MM.1S (cell line): ENCODE results near the gene SLC27A4.

Experiments
- DNase-seq: peaks from one replicate; pipeline ENCODE4 v3.0.0-alpha.2; 2015
- H2AFZ ChIP-seq: fragments of 300-600 bp; sonication (generic); 2 replicates; pipeline ENCODE4 v1.6.0; 2016; ENCODE audit warnings: antibody characterized with exemption, low read length
- H3F3A ChIP-seq: fragments of 300-600 bp; sonication (generic); 2 replicates; pipeline ENCODE4 v1.6.1; 2016; ENCODE audit warnings: mild to moderate bottlenecking, antibody characterized with exemption, low read length, moderate library complexity, mixed read lengths; ENCODE audit not compliant: insufficient read depth
- H3K27ac ChIP-seq: fragments of 300-600 bp; sonication (generic); 2 replicates; pipeline ENCODE4 v1.5.1; 2016; ENCODE audit warnings: mild to moderate bottlenecking, low read length
- H3K27me3 ChIP-seq: fragments of 300-600 bp; sonication (generic); replicated peaks from 2 replicates; pipeline ENCODE4 v1.6.0; 2016; ENCODE audit warnings: low read length; ENCODE audit not compliant: insufficient read depth
- H3K36me3 ChIP-seq: fragments of 300-600 bp; sonication (generic); replicated peaks from 2 replicates; pipeline ENCODE4 v1.6.1; 2016; ENCODE audit warnings: mild to moderate bottlenecking, low read length, mixed read lengths; ENCODE audit not compliant: insufficient read depth
- H3K4me1 ChIP-seq: fragments of 300-600 bp; sonication (generic); 2 replicates; pipeline ENCODE4 v1.6.1; 2016; ENCODE audit warnings: low read length, mixed read lengths
- H3K4me2 ChIP-seq: fragments of 300-600 bp; sonication (generic); 2 replicates; pipeline ENCODE4 v1.6.0; 2016; ENCODE audit warnings: low read depth, low read length
- H3K4me3 ChIP-seq: fragments of 300-600 bp; sonication (generic); 2 replicates; pipeline ENCODE4 v1.5.1; 2016; ENCODE audit warnings: low read length, mixed read lengths
- H3K79me2 ChIP-seq: fragments of 300-600 bp; sonication (generic); 2 replicates; pipeline ENCODE4 v1.6.1; 2016; ENCODE audit warnings: mixed run types, low read length, mixed read lengths
- H3K9ac ChIP-seq: fragments of 300-600 bp; sonication (generic); 2 replicates; pipeline ENCODE4 v1.6.1; 2016; ENCODE audit warnings: low read length, mixed read lengths
- H3K9me2 ChIP-seq: fragments of 300-600 bp; sonication (generic); replicated peaks from 2 replicates; pipeline ENCODE4 v1.6.1; 2016; ENCODE audit warnings: mild to moderate bottlenecking, low read length, mixed read lengths; ENCODE audit not compliant: insufficient read depth
- H3K9me3 ChIP-seq: fragments of 300-600 bp; sonication (generic); replicated peaks from 2 replicates; pipeline ENCODE4 v1.6.1; 2016; ENCODE audit warnings: mild to moderate bottlenecking, low read length, mixed read lengths; ENCODE audit not compliant: insufficient read depth
- H4K20me1 ChIP-seq: fragments of 300-600 bp; sonication (generic); 2 replicates; pipeline ENCODE4 v1.6.1; 2016; ENCODE audit warnings: mild to moderate bottlenecking, low read length, moderate library complexity, mixed read lengths; ENCODE audit not compliant: insufficient read depth
- EZH2 ChIP-seq: fragments of 300-600 bp; sonication (generic); optimal IDR thresholded peaks from 2 replicates; pipeline ENCODE3; 2017; ENCODE audit warnings: low read depth, mild to moderate bottlenecking, antibody characterized with exemption, low read length, mixed read lengths
- EZH2phosphoT487 ChIP-seq: fragments of 300-600 bp; sonication (generic); IDR thresholded peaks from 2 replicates; pipeline ENCODE4 v1.6.1; 2018; ENCODE audit warnings: antibody characterized with exemption, low read length
- TF ChIP-seq, protein P1 (sequence below): fragments of 300-600 bp; sonication (generic); IDR thresholded peaks from 2 replicates; pipeline ENCODE4 v1.5.1; 2016; ENCODE audit warnings: antibody characterized with exemption, low read length, mixed read lengths

Gene SLC27A4

GRCh38 chr9:128375865-128376264, 35.5 kb downstream of the SLC27A4 start:
- H3K4me3 ChIP-seq: no peak overlapping the region
- no peak overlapping the region for H3K4me2 ChIP-seq
- no peak overlapping the region for H3K27ac ChIP-seq
- no peaks in the 10 kb centered on the region for H3K9me2 ChIP-seq
- H4K20me1 ChIP-seq: peaks cover 2% of the 10 kb centered on the region; the same call in 1 of the 2 replicates
- H3K79me2 ChIP-seq: peaks cover 60% of the 10 kb centered on the region
- H3K36me3 ChIP-seq: no peaks in the 10 kb centered on the region
- H3F3A ChIP-seq: no peaks in the 10 kb centered on the region
- TF ChIP-seq, protein P1, sequence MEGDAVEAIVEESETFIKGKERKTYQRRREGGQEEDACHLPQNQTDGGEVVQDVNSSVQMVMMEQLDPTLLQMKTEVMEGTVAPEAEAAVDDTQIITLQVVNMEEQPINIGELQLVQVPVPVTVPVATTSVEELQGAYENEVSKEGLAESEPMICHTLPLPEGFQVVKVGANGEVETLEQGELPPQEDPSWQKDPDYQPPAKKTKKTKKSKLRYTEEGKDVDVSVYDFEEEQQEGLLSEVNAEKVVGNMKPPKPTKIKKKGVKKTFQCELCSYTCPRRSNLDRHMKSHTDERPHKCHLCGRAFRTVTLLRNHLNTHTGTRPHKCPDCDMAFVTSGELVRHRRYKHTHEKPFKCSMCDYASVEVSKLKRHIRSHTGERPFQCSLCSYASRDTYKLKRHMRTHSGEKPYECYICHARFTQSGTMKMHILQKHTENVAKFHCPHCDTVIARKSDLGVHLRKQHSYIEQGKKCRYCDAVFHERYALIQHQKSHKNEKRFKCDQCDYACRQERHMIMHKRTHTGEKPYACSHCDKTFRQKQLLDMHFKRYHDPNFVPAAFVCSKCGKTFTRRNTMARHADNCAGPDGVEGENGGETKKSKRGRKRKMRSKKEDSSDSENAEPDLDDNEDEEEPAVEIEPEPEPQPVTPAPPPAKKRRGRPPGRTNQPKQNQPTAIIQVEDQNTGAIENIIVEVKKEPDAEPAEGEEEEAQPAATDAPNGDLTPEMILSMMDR: no peak
- TF ChIP-seq EZH2phosphoT487: no peak
- TF ChIP-seq EZH2: no peak
- no peak overlapping the region for H2AFZ ChIP-seq
- H3K4me1 ChIP-seq: peaks cover 10% of the 10 kb centered on the region
- H3K9me3 ChIP-seq: no peaks in the 10 kb centered on the region
- no peak overlapping the region for H3K9ac ChIP-seq
- no peak for DNase-seq
- H3K27me3 ChIP-seq: no peaks in the 10 kb centered on the region

GRCh38 chr9:128382261-128382660, 41.9 kb downstream of the SLC27A4 start:
- H3K4me3 ChIP-seq: no peak overlapping the region
- H3K4me1 ChIP-seq: no peaks in the 10 kb centered on the region
- H3K9me3 ChIP-seq: no peaks in the 10 kb centered on the region
- H3K27ac ChIP-seq: no peak overlapping the region
- no peak overlapping the region for H3K9ac ChIP-seq
- no peak overlapping the region for H2AFZ ChIP-seq
- no peaks in the 10 kb centered on the region for H3K9me2 ChIP-seq
- TF ChIP-seq, protein P1: no peak
- TF ChIP-seq EZH2phosphoT487: no peak
- no peak for TF ChIP-seq EZH2
- no peaks in the 10 kb centered on the region for H3K27me3 ChIP-seq
- H3K79me2 ChIP-seq: peaks cover 19% of the 10 kb centered on the region
- no peaks in the 10 kb centered on the region; the same call in 1 of the 2 replicates for H3K36me3 ChIP-seq
- no peaks in the 10 kb centered on the region for H4K20me1 ChIP-seq
- DNase-seq: no peak
- no peaks in the 10 kb centered on the region for H3F3A ChIP-seq
- no peak overlapping the region for H3K4me2 ChIP-seq

DNA sequence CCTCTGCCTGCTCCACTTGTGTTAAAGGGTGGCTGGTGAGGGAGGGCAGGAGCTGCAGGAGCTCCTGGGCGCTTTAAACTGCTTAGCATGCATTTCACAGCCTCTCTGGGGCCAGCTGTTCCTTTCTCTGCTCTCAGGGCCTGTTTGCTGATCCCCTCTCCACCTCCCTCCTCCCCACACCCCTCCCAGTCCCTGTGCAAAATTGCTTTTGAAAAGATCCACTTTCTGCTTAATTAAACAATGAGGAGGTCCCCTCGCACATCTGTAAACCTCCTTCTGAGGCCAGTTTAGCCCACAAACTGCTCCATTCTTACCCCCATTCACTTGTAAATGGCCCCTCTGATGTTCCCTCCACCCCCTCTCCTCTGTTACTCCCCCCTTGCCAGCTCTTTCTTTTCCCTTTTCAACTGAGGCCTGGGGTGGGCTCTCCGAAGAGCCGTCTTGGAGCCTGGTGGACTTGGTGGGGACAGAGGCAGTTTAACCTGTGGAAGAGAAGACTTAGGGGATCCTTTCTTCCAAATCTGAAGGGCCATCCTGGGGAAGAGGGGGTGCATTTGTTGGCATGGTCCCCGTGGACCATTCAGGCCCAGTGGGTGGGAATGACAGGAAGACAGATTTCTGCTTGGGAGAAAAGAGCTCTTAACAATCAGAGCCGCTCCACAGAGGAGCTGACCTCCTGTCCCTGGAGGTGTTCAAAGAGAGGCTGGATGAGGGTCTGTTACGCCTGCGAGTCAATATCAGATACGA, 42.9 kb downstream of the SLC27A4 start:
- Histone ChIP-seq H3K27ac (no peak overlapping the region), H4K20me1 (no peaks in the 10 kb centered on the region), H3K79me2 (peaks cover 16% of the 10 kb centered on the region), H3F3A (no peaks in the 10 kb centered on the region), H3K4me3 (no peak overlapping the region), H3K9me2 (no peaks in the 10 kb centered on the region), H3K9me3 (no peaks in the 10 kb centered on the region), H3K27me3 (no peaks in the 10 kb centered on the region), H3K4me2 (no peak overlapping the region), H3K9ac (no peak overlapping the region), H3K4me1 (no peaks in the 10 kb centered on the region), H2AFZ (no peak overlapping the region), H3K36me3 (no peaks in the 10 kb centered on the region; the same call in 1 of the 2 replicates)
- no peak for TF ChIP-seq EZH2phosphoT487
- no peak for TF ChIP-seq EZH2
- TF ChIP-seq, protein P1: no peak
- no peak for DNase-seq
